GM06990 (cell line): ENCODE data around the gene DACH1.

Experiments
- DNase-seq: peaks from one replicate; pipeline ENCODE4 v3.0.0-alpha.2; 2011; ENCODE audit not compliant: insufficient read length; ENCODE audit errors: extremely low read depth
- H3K27me3 ChIP-seq: replicated peaks from 2 replicates; pipeline ENCODE4 v1.6.0; 2011; ENCODE audit warnings: low read length; ENCODE audit not compliant: control insufficient read depth, insufficient read depth
- H3K36me3 ChIP-seq: 2 replicates; pipeline ENCODE4 v1.5.1; 2011; ENCODE audit warnings: low read length; ENCODE audit not compliant: control insufficient read depth, insufficient read depth
- H3K4me3 ChIP-seq: replicated peaks from 2 replicates; pipeline ENCODE4 v1.5.1; 2011; ENCODE audit warnings: low read depth, mild to moderate bottlenecking, control low read depth, low read length
- CTCF ChIP-seq: IDR thresholded peaks from 2 replicates; pipeline ENCODE4 v1.5.1; 2011; ENCODE audit warnings: low read length, control low read depth, mild to moderate bottlenecking, inconsistent platforms; ENCODE audit not compliant: insufficient read depth, poor library complexity, severe bottlenecking

The DACH1 gene

DNA sequence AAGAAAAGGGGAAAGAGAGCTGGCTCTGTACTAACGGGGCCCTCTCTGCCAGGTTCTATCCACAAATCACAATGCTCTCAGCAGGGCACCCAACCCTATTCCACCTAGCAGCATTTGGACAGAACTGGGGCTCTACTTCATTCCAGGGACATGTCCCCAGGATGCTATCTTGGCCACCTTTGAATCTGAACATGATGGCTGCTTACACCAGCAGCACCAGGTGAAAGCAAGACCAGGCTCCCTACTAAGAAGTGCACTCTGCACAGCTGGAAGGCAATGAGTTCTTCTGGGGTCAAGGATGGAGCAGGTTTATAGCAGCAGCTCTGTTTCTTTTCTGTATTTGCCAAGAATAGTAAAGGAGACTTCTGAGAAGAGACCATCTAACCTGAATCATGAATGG lies 222.4 kb downstream of the DACH1 start:
- H3K4me3 ChIP-seq = no peak overlapping the region
- no peaks in the 10 kb centered on the region for H3K27me3 ChIP-seq
- DNase-seq = no peak
- H3K36me3 ChIP-seq = no peaks in the 10 kb centered on the region
- TF ChIP-seq CTCF = no peak

- Histone ChIP-seq H3K36me3 (no peaks in the 10 kb centered on the region), H3K4me3 (no peak overlapping the region), H3K27me3 (no peaks in the 10 kb centered on the region)
- TF ChIP-seq CTCF = no peak
- no peak for DNase-seq
Measured at GRCh38 chr13:71643448-71643860, 223.6 kb downstream of the DACH1 start.

- no peak for TF ChIP-seq CTCF
- Histone ChIP-seq H3K4me3 (no peak overlapping the region), H3K27me3 (no peaks in the 10 kb centered on the region), H3K36me3 (no peaks in the 10 kb centered on the region)
- no peak for DNase-seq
Measured at GRCh38 chr13:71638751-71639150, 228.3 kb downstream of the DACH1 start.

- no peaks in the 10 kb centered on the region for H3K27me3 ChIP-seq
Measured at GRCh38 chr13:71634602-71635443, 232.2 kb downstream of the DACH1 start.

GRCh38 chr13:71634182-71634581 lies 232.8 kb downstream of the DACH1 start:
- no peak for TF ChIP-seq CTCF
- no peak for DNase-seq
- H3K4me3 ChIP-seq = no peak overlapping the region

More at GRCh38 chr13:71634602-71635443, 232.2 kb downstream of the DACH1 start:
- Histone ChIP-seq H3K4me3 (no peak overlapping the region), H3K36me3 (no peaks in the 10 kb centered on the region)
- no peak for DNase-seq
- TF ChIP-seq CTCF = no peak

GRCh38 chr13:71632721-71633120 lies 234.3 kb downstream of the DACH1 start:
- no peak for TF ChIP-seq CTCF
- no peaks in the 10 kb centered on the region for H3K36me3 ChIP-seq
- no peak for DNase-seq
- H3K4me3 ChIP-seq = no peak overlapping the region
- H3K27me3 ChIP-seq = no peaks in the 10 kb centered on the region

More at GRCh38 chr13:71634182-71634581, 232.8 kb downstream of the DACH1 start:
- Histone ChIP-seq H3K36me3 (no peaks in the 10 kb centered on the region), H3K27me3 (no peaks in the 10 kb centered on the region)
